GM18867 (cell line): ENCODE data around the gene LEMD2.

ENCODE experiments used
- ATAC-seq: cut with Tn5 transposase; IDR thresholded peaks from one replicate; pipeline ENCODE4 v1.9.1; 2021; ENCODE audit warnings: mild to moderate bottlenecking, moderate library complexity; ENCODE audit not compliant: unreplicated experiment

Gene LEMD2

GRCh38 chr6:33759887-33760629, 28.9 kb downstream of the LEMD2 start:
- ATAC-seq = no peak

- ATAC-seq = no peak
Measured at GRCh38 chr6:33758815-33759216, 30.1 kb downstream of the LEMD2 start.

GRCh38 chr6:33757906-33758305, 31.0 kb downstream of the LEMD2 start:
- no peak for ATAC-seq

GRCh38 chr6:33757113-33757512, 31.8 kb downstream of the LEMD2 start:
- no peak for ATAC-seq

- no peak for ATAC-seq
Measured at GRCh38 chr6:33756211-33756954, 32.5 kb downstream of the LEMD2 start.

- ATAC-seq = no peak
Measured at GRCh38 chr6:33755070-33755869, 33.7 kb downstream of the LEMD2 start.

- ATAC-seq = no peak
Measured at GRCh38 chr6:33754222-33754621, 34.7 kb downstream of the LEMD2 start.

GRCh38 chr6:33752646-33753015, 36.3 kb downstream of the LEMD2 start:
- ATAC-seq = no peak

- ATAC-seq = no peak
Measured at GRCh38 chr6:33751771-33752645, 36.9 kb downstream of the LEMD2 start.

- ATAC-seq = no peak
Measured at GRCh38 chr6:33750244-33750991, 38.5 kb downstream of the LEMD2 start.

- ATAC-seq = no peak
Measured at GRCh38 chr6:33749401-33749800, 39.5 kb downstream of the LEMD2 start.

GRCh38 chr6:33748841-33749240, 40.1 kb downstream of the LEMD2 start:
- ATAC-seq = no peak

- no peak for ATAC-seq
Measured at GRCh38 chr6:33747823-33748222, 41.1 kb downstream of the LEMD2 start.

- ATAC-seq = no peak
Measured at GRCh38 chr6:33746651-33747100, 42.3 kb downstream of the LEMD2 start, which contains the start of gene IP6K3. IP6K3 (minus strand) TSS chr6:33746905; CDS start chr6:33735476, 11,429 bp downstream.

GRCh38 chr6:33746036-33746600, 42.8 kb downstream of the LEMD2 start:
- ATAC-seq = no peak

- no peak for ATAC-seq
Measured at GRCh38 chr6:33745548-33745947, 43.4 kb downstream of the LEMD2 start.

- no peak for ATAC-seq
Measured at GRCh38 chr6:33744895-33745546, 43.9 kb downstream of the LEMD2 start.

GRCh38 chr6:33744001-33744848, 44.7 kb downstream of the LEMD2 start:
- ATAC-seq = no peak
